Prostate gland (tissue), 2 donors: ENCODE measurements around the gene LPP.

Experiments
- CTCF ChIP-seq, 4 experiments: fragments of 200-600 bp in 2 of 4; fragments of 450-650 bp in 2 of 4; sonication (generic) in 2 of 4; IDR thresholded peaks; 1 replicate in 3 of 4; 2 replicates in 1 of 4; pipeline ENCODE4 v1.5.1; 2016 to 2019; ENCODE audit warnings: antibody characterized with exemption in 4 of 4, mild to moderate bottlenecking in 2 of 4, moderate library complexity in 2 of 4
- POLR2A ChIP-seq: fragments of 450-650 bp; IDR thresholded peaks from one replicate; pipeline ENCODE4 v1.6.1; 2016; ENCODE audit warnings: antibody characterized with exemption, mild to moderate bottlenecking
- POLR2AphosphoS5 ChIP-seq: sonication (generic); formaldehyde crosslinking; IDR thresholded peaks from one replicate; pipeline ENCODE4 v1.6.1; 2017; ENCODE audit warnings: antibody characterized with exemption

GRCh38 chr3:188360364-188360881 is 206.5 kb downstream of the LPP start:
- no peak for TF ChIP-seq CTCF (IDR thresholded peaks at IDR 0.05)
- no peak for TF ChIP-seq POLR2A
- no peak for TF ChIP-seq POLR2AphosphoS5
